Caki2 (cell line): ENCODE measurements around the gene ARL16. TPM values are rescaled to one million over a fixed set of nuclear protein-coding genes. Genes with fewer than 3 reads are reported as not detected.

Experiments used
- DNase-seq: peaks from one replicate; pipeline ENCODE4 v3.0.0-alpha.2; 2015; ENCODE audit warnings: low read depth
- in situ Hi-C: cut with HindIII; loops from 2 replicates; pipeline ENCODE4 v1.10.0; 2016; ENCODE audit warnings: low sequenced_read_pairs, low pct_unique_long_range_greater_than_20kb, mixed read lengths
- total RNA-seq: library from RNA; depleted of rRNA; stranded (reverse); fragments of >200 nt; shearing (Covaris generic); gene quantifications from 2 replicates; pipeline ENCODE4 v1.2.3, GENCODE V29; 2014; ENCODE audit warnings: low replicate concordance; rRNA removed

Gene ARL16
- total RNA-seq, 1 experiment from 2014 or later, result 75.3 TPM

GRCh38 chr17:81635973-81636504 lies 47.6 kb downstream of the ARL16 start:
- in situ Hi-C loops, result no loop called here
- DNase-seq, result no peak

DNA sequence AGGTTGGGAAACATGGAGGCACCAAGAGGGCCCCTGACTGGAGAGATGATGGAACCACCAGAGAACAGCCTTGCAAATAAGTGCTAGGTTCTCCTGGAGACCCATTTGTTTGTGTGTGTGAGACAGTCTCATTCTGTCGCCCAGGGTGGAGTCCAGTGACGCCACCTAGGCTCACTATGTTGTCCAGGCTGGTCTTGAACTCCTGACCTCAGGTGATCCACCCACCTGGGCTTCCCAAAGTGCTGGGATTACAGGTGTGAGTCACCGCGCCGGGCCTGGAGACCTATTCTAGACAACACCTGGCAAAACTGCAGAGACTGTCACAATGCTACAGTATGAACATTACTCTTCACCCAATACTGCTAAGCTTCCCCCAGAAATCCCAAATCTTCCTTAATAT lies 48.2 kb downstream of the ARL16 start:
- peak; percentile 20 for DNase-seq
- in situ Hi-C loops, result no loop called here

- in situ Hi-C loops, result no loop called here
These were observed 52.1 kb downstream of the ARL16 start for GRCh38 chr17:81631482-81631881.

More at GRCh38 chr17:81631482-81631881, 52.1 kb downstream of the ARL16 start:
- DNase-seq, result no peak

Other genes starting within 250 kb of the ARL16 start
- gene ACTG1, start 171.0 kb downstream of the ARL16 start, total RNA-seq, result 3,719 and 3,770 TPM in 2 replicates
- 0.37 and 1.6 TPM in 2 replicates for gene FSCN2, start 155.4 kb downstream of the ARL16 start, total RNA-seq
- 40.5 and 41.5 TPM in 2 replicates for gene FAAP100, start 131.4 kb downstream of the ARL16 start, total RNA-seq
- gene NPLOC4, start 46.7 kb downstream of the ARL16 start, total RNA-seq, result 79.9 and 88.1 TPM in 2 replicates
- gene TSPAN10, start 46.6 kb downstream of the ARL16 start, total RNA-seq, result 9.6 and 18.9 TPM in 2 replicates
- gene PDE6G, start 27.3 kb downstream of the ARL16 start, total RNA-seq, result 1.4 TPM in 1 of 2 replicates, not detected in the other
- 76.2 and 103 TPM in 2 replicates for gene OXLD1, start 17.2 kb downstream of the ARL16 start, total RNA-seq
- 33.8 and 39.2 TPM in 2 replicates for gene CCDC137, start 17.1 kb downstream of the ARL16 start, total RNA-seq
- gene HGS, start 214 bp upstream of the ARL16 start, total RNA-seq, result 87.1 and 96.6 TPM in 2 replicates
- gene MRPL12, start 19.6 kb upstream of the ARL16 start, total RNA-seq, result 185 and 238 TPM in 2 replicates
- gene SLC25A10, start 28.5 kb upstream of the ARL16 start, total RNA-seq, result 93.2 and 105 TPM in 2 replicates
- not detected in 2 replicates for gene GCGR, start 120.4 kb upstream of the ARL16 start, total RNA-seq
- gene MCRIP1, start 149.5 kb upstream of the ARL16 start, total RNA-seq, result 24.7 and 30.9 TPM in 2 replicates
- gene PPP1R27, start 151.3 kb upstream of the ARL16 start, total RNA-seq, result not detected in 2 replicates
- 653 and 796 TPM in 2 replicates for gene P4HB, start 176.7 kb upstream of the ARL16 start, total RNA-seq
- gene ARHGDIA, start 187.5 kb upstream of the ARL16 start, total RNA-seq, result 117 and 146 TPM in 2 replicates
- 279 and 312 TPM in 2 replicates for gene ALYREF, start 207.8 kb upstream of the ARL16 start, total RNA-seq
- gene ANAPC11, start 207.9 kb upstream of the ARL16 start, total RNA-seq, result 220 and 309 TPM in 2 replicates
- 0.07 and 5.4 TPM in 2 replicates for gene NPB, start 218.4 kb upstream of the ARL16 start, total RNA-seq
- gene PCYT2, start 227.6 kb upstream of the ARL16 start, total RNA-seq, result 26.2 and 59.9 TPM in 2 replicates
- 46.1 and 67.8 TPM in 2 replicates for gene SIRT7, start 234.4 kb upstream of the ARL16 start, total RNA-seq
- gene MAFG, start 243.9 kb upstream of the ARL16 start, total RNA-seq, result 45.2 and 67.3 TPM in 2 replicates